GM18519 (cell line): ENCODE data around the gene PSTK.

Experiments used
- ATAC-seq: cut with Tn5 transposase; IDR thresholded peaks from one replicate; pipeline ENCODE4 v1.9.1; 2021; ENCODE audit warnings: mild to moderate bottlenecking, moderate library complexity; ENCODE audit not compliant: unreplicated experiment, low FRiP score

The PSTK gene

DNA sequence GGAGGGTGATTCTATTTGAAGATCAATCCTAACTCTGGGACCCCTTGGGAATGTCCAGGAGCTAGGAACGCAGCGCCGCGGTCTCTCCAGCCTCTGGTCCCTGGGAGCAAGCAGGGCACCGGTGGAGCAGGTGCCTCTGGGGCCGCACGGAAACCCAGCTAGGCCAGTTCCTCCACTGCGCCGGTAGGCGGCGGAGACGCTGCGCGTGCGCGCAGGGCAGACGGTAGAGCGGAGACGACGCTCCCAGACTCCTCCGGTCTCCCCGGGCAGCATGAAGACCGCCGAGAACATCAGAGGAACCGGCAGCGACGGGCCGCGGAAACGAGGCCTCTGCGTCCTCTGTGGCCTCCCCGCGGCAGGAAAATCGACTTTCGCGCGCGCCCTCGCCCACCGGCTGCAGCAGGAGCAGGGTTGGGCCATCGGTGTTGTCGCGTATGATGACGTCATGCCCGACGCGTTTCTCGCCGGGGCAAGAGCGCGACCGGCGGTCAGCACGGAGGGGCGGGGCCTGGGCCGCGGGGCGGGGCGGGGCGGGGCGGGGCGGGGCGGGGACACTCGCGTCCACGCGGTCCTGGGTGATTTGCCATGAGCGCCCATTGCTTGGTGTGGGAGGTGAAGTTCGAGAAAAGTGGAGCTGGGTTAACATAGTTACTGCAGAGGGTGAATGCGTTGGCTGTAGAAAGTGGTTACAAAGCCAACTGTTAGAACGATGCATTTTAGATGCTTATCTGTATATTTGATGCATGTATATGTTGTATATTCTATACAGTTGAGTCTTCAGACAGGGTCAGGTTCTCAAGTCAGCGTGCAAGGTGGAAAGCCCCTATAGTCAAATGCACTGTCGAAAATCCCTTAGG lies at the start of gene PSTK:
PSTK (plus strand) TSS at position 193 of the 857 bp plus-strand sequence; CDS start at position 272, 79 bp downstream.
- peak; percentile 86 for ATAC-seq

DNA sequence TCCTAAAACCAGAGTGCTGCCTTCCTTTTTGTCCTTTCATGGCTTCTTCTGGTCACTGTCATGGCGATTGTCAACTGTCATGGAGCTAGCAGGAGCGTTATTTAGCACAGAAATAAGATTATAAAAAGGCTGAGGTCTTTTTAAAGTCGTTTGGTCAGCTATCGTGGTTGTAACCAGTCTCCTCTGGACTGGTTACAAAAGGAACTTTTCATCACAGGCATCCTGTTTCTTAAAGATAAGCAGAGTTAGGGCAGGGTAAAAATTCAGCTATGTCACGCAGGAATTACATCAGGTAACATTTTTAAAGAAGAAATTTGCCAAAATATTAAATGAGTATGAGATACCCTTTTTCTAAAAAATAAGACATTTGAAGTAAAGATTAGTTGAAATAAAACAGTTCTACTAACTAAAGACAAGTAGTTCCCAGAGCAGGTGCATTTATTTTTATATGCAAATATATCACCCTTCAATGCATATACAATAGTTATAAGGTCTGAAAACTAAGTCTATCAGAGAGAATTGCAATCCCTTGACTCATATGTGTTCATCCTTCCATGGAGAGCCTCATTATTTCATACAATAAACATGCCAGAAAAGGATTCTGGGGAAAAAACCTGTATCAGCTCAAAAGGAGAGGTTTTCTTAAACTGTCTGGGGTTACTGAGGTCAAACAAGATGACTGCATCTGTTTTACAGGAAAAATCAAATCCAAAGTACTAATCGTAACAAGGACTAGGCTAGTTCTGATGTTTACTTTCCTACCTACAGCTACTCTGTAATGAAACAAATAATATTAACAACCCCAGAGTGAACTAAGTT lies 48.9 kb upstream of the PSTK start:
- no peak for ATAC-seq

DNA sequence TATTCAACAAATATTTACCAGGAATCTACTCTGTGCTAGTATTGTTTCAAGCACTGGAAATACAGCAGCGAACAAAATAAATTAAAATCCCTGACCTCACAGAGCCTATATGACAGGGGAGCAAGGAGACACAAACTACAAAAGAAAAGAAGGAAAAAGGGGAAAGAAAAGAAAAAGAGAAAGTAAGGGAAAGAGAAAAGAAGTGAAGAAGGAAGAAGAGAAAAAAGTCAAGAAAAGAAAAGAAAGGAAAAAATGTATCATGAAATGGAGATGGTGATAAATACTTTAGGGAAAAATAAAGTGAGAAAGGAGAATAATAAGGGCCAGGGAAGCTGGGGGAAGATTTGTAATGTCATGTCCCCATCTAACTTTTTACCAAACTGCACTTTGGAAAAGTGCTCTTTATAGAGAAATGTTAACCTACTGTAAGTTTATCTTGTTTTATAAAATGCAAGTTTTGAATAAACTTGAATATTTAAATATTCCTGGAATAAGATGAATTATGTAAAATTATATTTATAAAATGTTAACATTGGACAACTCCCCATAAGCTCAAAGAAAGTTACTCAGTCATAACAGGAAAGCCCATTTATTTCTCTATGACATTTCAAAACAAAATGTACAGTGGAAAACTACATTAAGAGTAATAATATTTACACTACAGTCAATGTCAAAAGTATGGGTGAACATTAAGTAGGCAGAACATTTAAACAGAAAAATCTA lies 40.9 kb upstream of the PSTK start:
- ATAC-seq, result no peak

DNA sequence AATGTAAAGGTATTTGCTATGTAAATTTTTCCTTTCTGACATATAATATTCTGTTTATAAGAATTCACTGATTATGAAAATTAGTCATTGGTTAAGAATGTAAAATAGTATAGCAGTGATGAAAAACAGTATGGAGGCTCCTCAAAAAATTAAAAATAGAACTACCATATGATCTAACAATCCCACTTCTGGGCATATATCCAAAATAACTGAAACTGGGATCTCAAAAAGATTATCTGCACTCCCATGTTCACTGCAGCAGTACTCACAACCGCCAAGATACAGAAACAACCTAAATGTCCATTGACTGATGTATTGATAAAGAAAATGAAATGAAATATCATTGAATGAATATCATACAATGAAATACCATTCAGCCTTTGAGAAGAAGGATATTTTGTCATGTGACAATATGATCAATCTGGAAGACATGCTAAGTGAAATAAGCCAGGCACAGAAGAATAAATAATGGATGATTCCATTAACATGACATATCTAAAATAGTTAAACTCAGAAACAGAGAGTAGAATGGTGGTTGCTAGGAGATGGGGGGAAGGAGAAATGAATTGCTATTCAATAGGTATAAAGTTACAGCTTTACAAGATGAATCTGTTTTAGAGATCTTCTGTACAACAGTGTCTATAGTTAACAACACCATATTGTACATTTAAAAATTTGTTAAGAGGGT lies 40.2 kb upstream of the PSTK start:
- no peak for ATAC-seq

GRCh38 chr10:122949296-122949695 lies 30.9 kb upstream of the PSTK start:
- ATAC-seq, result no peak

DNA sequence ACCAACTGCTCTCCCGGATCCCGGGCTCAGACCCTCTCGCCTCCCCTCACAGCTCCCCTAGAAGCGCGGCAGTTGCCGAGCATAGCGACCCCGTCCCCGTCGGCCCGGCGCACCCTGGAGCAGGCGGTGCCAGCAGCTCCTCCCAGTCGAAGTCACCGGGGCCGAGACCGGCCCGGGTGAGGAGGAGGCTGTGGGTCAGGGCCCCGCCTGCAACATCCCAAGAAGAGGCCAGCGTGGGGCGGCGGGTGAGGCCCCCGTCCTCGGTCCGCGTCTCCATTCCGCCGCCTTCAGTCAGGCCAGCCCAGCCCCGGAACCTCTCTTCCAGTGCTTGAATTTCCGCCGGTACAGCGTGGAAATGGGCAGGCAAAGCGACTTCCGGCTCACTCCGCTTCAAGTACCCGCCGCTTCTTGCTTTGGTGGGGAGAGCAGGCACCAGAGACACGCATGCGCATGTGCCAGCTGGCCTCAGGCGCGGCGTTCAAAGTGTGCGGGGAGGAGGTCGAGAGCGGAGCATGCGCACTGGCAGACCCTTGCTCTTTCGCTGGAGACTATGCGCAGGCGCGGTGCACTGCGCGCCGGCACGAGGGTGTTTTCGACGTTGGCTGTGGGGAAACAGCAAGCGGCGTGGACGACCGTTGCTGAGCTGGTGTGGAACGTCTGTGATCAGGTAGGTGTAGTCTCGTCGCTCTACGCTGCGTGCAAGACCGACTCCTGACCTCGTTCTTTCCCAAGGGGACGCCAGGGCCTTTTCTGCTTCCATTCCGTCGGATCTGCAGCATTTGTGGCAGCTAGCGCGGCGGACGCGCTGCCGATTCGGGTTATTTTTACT lies 26.1 kb upstream of the PSTK start, which contains the start of gene C10orf88:
C10orf88 (minus strand) TSS at position 326 of the 829 bp plus-strand sequence; CDS start at position 277, 49 bp downstream.
- ATAC-seq, result peak; percentile 92

- ATAC-seq, result no peak
Observed at GRCh38 chr10:122954731-122955050, 25.5 kb upstream of the PSTK start.

DNA sequence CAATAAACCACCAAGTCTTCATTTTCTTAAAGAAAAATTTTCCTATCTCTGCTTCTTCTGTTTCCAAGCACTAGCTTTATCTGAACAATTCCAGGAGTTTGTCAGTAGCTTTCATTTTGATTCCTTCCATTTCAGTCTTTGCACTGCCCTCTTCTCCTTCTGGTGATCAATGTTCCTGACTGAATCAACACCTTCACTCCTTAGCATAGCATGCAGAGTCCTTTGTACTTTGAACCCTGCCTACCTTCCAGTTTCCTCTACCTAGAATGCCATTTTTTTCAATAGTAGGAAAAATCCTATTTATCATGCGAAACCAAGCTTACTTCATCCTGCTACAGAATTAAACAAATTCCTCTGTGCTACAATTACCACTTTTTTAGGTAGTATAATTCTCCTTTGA lies 24.3 kb upstream of the PSTK start:
- no peak for ATAC-seq

GRCh38 chr10:122957474-122957873 lies 22.7 kb upstream of the PSTK start:
- no peak for ATAC-seq

GRCh38 chr10:122962405-122962804 lies 17.8 kb upstream of the PSTK start:
- no peak for ATAC-seq

DNA sequence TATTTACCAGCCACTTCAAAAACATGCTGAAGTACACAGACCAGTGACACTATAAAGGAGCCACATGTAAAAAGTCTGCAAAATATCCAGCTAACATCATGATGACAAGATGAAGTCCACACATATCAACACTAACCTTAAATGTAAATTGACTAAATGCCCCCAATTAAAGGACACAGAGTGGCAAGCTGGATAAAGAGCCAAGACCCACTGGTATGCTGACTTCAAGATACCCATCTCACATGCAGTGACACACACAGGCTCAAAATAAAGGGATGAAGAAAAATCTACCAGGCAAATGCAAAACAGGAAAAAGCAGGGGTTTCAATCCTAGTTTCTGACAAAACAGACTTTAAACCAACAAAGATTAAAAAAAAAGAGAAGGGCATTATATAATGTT lies 13.3 kb upstream of the PSTK start:
- no peak for ATAC-seq

DNA sequence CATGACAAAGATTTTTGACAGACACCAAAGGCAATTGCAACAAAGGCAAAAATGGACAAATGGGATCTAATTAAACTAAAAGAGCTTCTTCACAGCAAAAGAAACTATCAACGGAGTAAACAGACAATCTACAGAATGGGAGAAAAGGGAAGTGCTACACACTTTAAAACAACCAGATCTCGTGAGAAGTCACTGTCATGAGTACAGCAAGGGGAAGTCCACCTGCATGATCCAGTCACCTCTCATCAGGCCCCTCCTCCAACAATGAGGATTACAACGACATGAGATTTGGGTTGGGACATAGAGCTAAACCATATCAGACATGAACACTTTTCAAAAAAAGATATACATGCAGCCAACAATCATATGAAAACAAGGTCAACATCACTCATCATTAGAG lies 11.5 kb upstream of the PSTK start:
- ATAC-seq, result no peak

- ATAC-seq, result no peak
Observed at GRCh38 chr10:122974023-122974422, 6.2 kb upstream of the PSTK start.

GRCh38 chr10:122974543-122975064 lies 5.6 kb upstream of the PSTK start:
- ATAC-seq, result no peak

DNA sequence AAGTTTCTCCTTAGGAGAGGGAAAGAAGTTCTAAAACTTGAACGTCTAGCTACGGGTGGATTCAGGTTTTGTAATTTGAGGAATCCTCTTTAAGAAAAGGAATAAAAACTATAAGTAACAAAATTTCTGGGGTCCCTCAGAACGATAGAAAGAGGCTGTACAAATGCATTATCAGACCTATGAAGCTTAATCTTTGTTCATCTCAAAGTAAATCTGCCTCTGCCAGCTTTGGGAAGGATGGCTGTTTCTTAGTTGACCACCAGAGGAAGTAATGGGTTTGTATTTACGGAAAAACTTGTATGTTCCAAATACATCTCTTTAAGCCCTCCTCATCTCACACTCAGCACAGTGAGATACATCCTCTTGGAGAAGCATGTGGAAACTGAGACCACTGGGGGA lies 864 bp downstream of the PSTK start:
- no peak for ATAC-seq

GRCh38 chr10:122983898-122984297 lies 3.7 kb downstream of the PSTK start:
- no peak for ATAC-seq

DNA sequence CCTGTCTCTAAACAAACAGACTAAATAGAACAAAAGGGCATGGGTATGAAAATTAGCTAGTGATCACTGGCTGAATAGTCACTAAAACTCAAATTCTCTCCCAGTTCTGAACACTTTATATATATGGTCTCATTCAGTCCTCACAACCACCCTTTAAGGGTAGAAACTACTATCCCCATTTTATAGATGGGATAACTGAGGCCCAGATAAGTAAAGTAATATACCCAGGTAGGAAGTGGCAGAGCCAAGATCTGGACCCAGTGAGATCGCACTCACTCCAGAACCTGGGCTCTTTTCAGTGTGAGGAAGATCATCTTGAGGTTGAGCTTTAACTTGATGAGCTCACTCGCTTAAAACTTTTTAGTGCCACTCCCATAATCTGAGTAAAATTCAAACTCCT lies 4.5 kb downstream of the PSTK start:
- no peak for ATAC-seq

DNA sequence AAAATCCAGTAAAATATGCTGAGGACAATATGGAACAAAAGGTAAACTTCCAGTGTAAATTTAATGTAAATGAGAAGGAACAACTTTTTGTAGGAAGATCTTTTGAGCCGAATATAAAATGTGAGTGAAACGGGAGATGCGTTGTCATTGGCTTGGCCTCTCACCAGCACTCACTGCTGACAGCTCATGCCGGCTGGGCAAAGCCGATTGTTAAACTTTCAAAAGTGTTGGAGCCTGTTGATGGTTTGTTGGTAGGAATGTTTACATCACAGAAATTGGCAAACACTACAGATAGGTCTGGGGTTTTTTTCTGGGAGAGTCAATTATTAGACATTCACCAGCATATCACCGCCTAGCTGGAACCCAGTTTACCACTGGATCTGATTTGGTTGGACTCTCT lies 6.1 kb downstream of the PSTK start:
- ATAC-seq, result no peak

DNA sequence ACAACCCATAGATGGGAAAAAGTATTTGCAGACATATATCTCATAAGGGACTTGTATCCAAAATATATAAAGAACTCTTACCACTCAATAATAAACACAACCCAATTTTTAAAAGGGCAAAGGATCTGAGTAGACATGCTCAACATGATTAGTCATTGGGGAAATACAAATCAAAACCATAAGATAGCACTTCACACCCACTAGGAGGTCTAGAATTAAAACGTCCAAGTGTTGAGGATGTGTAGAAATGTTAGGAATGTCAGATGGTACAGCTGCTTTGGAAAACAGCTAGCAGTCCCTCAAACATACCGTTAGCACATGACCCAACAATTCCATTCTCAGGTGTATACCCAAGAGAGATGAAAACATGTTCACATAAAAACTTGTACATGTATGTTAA lies 8.3 kb downstream of the PSTK start:
- no peak for ATAC-seq
